OCI-M1 (cell line): Measurements from ENCODE around the gene GALNT14.
A peak's percentile ranks its signal among the peaks of the same experiment; 100 is the strongest.

Experiments
- DNase-seq: peaks from one replicate; lab custom pipeline; 2025; lab: John Stamatoyannopoulos, UW

Gene GALNT14

GRCh38 chr2:30975156-30975555, 163.1 kb downstream of the GALNT14 start:
- DNase-seq: no peak

- no peak for DNase-seq
Observed at GRCh38 chr2:30974554-30974953, 163.7 kb downstream of the GALNT14 start.

DNA sequence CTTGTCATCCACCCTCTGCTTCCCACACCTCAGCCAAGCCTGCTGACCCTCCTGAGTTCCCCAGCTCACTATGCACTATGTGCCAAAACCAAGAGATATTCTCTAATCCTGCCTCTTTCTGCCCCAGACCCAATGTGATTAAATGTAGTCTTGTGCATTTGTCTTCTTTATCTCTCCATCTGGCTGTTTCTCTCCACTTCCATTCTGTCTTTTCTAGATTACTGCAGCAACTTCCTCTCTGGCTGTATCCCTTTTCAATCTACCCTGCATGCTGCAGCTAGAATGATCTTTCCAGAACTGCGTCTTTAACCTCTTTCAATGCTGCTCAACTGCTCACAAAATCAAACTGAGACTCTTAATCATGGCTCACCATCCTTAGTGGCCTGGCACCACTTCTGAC, 164.1 kb downstream of the GALNT14 start:
- DNase-seq: peak; percentile 41

DNA sequence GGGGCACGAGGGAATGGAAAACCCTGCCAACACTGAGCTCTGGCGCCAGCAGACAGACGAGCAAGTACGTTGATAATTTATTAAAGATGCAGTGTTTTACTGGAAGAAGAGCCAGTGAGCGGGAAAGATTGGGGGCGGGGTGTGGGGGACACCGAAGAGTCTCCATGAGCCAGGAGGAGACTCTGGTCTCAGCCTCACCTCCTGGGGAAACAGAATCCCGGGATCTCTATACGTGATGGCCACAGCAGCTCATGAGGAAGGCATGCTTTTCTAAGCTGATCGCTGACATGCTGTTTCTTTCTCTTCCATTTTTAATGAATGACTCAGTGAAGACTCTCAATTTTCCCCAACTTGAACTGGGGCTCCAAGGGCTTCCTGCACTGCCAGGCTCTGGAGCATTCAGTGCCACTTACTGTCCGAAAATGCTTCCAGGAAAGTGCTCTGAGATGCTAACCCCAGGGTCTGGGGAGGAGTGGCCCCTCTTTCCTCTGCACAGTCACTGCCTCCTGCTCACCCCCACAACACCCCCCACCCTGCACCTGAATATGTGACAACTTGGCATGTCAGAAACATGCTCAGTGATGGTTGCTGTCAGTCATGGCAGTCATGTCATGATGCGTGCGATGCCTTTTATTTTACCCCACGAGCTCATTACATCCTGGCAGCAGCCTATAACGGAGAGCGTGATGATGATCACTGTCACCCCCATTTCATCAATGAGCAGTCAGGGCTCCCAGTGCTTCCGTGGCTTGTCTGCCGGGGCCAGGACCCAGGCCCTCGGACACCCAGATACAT, 166.8 kb downstream of the GALNT14 start:
- DNase-seq: no peak

DNA sequence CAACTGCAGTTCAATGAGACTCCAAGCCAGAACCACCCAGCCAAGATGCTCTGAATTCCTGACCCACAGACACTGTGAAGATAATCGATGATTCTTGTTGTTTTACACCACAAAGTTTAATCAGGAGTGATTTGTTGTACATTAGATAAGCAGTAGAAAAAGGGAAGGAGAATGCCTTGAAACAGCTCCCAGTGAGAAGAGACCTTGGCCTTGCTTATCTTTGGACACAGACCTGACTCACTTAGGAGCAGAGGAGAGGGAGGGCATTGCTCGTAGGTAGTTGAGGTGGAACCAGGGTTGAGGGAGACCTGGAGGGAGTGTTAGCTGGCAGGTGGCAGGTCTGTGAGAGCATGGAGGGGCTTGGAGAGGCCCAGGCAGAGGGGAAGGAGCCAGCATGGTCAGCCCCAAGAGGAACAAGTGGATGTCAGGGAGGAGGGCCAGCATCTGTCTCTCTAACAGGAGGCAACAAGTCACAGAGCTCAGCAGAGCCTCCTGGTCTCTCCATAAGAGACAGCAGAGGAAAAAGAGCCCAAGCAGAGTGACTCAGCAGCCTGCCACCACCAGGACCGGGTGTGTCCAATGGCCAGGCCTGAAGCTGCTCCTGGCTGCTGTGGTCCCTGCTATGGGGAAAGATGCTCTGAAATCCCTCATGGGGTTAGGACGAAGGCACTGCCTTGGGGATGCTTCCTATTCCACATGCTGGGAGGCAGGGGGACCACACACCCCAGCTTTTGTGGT, 169.4 kb downstream of the GALNT14 start:
- peak; percentile 25 for DNase-seq

DNA sequence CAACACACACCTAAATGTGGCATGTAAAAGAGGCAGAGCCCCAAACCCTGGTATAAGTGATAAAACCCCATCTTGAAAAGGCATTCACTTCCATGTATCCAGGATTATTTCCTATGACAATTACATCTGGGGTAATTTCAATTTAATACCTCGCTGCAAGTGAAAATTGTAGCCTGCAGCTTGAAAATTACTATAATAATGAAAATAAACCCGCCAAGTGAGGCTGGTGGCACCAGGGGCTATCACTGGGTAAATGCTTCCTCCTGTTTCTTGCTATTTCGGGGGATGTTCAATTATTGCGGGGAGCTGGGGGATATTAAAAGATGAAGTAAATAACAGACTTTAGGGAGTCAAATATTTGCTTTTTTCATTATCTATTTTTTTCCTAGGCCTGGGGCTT, 171.5 kb downstream of the GALNT14 start:
- DNase-seq: no peak

GRCh38 chr2:30965022-30965531, 173.2 kb downstream of the GALNT14 start:
- no peak for DNase-seq

DNA sequence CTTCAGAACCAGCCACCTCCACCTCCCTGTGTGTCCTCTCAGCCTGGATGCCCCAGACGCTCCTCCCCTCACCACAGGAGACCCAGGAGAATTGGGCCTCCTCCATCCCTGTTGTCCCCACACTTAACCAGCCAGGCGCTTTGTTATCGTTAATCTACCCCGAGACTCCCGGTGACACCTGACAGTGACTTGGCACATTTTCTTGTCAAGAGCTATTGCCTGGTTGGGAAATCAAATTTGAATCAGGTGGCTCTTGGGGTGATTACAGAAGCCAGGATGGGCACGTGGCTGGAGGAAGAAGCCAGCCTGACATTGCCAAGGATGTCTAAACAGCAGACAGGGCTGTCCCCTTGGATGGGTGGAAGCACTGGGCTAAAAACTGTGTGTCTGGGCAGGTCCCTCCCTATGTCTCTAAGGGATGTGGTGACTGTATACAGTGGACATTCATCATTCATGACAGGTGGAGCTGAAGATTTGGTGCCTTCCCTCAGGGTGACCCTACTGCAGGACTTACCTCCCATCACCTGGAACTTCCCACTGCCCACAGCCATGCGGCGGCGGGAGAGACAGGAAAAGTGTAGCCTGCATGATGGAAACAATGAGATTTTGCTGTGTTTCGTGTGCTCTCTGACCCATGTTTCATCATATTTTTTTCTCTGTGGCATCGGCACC, 173.8 kb downstream of the GALNT14 start:
- DNase-seq: no peak

GRCh38 chr2:30963184-30963583, 175.1 kb downstream of the GALNT14 start:
- no peak for DNase-seq

GRCh38 chr2:30960213-30960612, 178.0 kb downstream of the GALNT14 start:
- no peak for DNase-seq

- DNase-seq: no peak
Observed at GRCh38 chr2:30959653-30960052, 178.6 kb downstream of the GALNT14 start.

DNA sequence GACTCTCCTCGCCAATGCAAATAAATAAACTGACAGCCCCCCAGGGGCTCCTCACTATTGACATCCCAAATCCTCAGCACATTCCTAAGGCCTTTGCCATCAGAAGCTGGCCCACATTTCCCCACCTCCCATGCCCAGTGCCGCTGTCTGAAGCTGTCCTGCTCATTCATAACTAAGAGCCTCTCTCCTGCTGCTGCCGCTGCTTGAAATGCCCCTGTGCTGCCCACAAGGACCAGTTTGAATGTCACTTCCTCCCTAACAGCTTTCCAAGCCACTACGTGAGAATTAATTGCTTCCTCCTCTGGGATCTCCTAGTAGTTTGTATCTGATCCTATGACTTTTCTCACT, 179.3 kb downstream of the GALNT14 start:
- no peak for DNase-seq

DNA sequence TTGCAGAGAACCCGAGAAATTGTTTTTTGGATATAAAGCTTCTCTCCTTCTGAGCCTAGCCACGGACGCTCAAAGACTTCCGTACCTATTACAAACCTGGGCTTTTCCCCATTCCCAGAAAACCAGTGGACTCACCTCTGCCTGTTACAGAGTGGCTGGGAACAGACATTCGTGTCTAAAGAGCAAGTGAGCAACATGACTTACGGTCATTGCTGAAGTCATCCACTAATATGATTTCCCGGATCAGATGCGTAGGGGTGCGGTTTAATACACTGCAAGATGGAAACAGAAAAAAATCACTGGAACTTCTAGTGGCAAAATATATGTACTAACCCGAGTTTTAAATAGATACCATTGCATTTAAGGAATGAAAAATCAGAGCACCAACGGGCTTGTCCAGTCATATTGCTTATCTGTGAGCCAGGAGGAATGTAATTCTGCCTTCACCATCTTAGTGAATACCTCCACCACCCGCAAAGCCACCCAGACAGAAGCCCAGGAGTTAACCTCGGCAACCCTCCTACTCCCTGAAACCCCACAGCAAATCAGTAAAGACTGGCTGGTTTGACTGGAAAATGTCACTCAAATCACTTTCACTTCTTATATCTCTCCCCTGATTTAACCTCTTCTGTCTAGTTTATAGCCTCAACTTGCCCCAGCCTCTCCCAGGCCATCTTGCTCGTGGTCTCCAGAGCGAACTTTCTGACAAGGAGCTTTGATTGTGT, 179.9 kb downstream of the GALNT14 start:
- DNase-seq: no peak

- DNase-seq: no peak
Observed at GRCh38 chr2:30957591-30957990, 180.6 kb downstream of the GALNT14 start.

GRCh38 chr2:30956995-30957394, 181.2 kb downstream of the GALNT14 start:
- no peak for DNase-seq

DNA sequence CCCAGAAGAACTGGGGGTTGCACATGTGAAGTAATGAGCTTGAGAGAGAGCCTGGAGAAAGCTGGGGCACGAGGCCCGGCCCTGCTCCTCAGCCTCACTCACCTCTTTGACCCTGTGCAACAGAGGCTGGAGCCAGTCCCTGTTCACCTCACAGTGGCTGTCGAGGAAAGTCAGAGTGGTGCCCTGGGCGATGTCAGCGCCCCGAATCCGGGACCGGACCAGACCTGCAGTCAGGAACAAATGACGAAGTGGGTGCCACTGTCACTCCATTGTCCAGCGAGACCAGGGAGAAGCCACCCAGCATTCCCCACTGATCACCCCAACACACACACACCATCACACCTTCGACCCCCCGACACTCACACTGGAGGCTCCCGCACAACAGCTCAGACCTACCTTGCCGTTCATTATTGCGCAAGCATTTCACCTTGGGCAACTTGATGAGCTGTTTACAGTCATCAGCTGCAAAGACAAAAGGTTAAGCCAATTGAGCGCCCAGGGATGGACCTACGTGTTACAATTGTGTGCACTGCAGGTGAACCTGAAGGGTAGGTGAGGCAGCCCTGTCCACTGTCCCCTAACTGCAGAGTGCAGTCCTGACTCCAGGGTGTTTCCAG, 182.6 kb downstream of the GALNT14 start:
- DNase-seq: no peak

- DNase-seq: no peak
Observed at GRCh38 chr2:30950339-30950738, 187.9 kb downstream of the GALNT14 start.

DNA sequence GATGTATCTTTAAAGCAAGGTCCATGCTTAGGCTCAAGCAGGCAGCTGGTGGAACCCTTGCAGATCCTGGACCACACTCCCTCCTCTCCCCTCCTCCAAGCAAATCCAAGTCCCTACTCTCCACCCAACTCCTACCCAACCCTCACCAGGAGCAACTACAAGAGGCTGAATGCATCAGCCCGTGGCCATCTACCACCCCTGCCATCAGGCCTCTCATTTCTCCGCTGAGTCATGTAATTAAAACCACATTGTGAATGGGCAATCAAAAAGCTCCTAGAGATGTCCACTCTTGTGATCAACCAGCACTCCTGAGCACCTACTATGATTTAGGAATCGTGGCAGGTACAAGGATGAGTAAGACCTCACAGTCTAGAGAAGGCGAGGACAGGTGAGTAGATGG, 188.8 kb downstream of the GALNT14 start:
- no peak for DNase-seq

DNA sequence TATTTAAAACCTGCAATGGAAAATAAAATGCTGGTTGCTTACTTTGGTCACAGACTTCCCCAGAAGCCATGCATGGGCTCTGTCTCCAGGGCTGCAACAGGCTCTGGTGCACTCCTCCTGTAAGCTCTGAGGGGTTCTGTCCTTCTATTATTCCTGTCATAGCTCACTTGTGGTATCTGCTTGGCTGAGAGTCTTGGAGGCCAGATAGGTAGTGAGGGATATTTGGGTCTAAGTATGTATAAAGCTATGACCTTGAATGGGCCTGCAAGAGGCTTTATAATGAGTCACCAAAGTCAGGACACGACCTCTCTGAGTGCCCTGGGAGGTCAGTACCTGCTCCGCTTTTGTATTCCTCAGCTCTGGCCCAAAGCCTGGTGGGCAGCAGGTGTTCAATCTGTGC, 189.4 kb downstream of the GALNT14 start:
- DNase-seq: no peak

GRCh38 chr2:30948130-30948529, 190.1 kb downstream of the GALNT14 start:
- no peak for DNase-seq

GRCh38 chr2:30947686-30948085, 190.6 kb downstream of the GALNT14 start:
- no peak for DNase-seq

DNA sequence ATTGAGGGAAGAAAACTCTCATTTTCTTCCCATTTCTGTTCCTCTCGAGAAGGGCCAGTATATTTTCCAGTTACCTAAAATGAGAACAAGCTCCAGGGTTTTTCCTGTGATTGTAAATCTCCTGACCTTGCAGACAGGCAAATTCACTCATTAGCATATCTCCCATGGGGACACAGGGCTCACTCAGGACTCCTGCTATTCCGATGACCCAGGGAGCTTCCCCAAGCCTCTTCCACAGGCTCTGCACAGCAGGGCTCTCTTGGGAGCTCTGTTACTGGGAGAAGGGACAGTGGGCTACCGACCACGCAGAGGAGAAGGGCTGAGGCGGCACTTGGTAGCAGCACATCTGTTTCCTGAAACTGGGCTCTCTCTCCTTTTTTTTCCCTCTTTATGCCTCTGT, 195.8 kb downstream of the GALNT14 start:
- no peak for DNase-seq
